Skeletal muscle tissue (tissue), 4 donors: Measurements from ENCODE around the gene ZNF695. TPM values are rescaled to one million over a fixed set of nuclear protein-coding genes. Genes with fewer than 3 reads are reported as not detected.

Source experiments
- H3K27ac ChIP-seq: one replicate; pipeline ENCODE4 v1.7.0; 2013; ENCODE audit warnings: mild to moderate bottlenecking, low read depth, low read length, inconsistent platforms
- H3K27me3 ChIP-seq, 3 donors: one replicate each; pipeline ENCODE4 v1.7.0; 2013; ENCODE audit warnings: low read length in 3 of 3; ENCODE audit not compliant: control insufficient read depth in 3 of 3, insufficient read depth in 3 of 3
- H3K36me3 ChIP-seq, 3 donors: one replicate each; pipeline ENCODE4 v1.7.0; 2013; ENCODE audit warnings: low read length in 3 of 3; ENCODE audit not compliant: control insufficient read depth in 3 of 3, insufficient read depth in 3 of 3
- H3K4me1 ChIP-seq, 3 donors: one replicate each; pipeline ENCODE4 v1.7.0; 2013; ENCODE audit warnings: low read length in 3 of 3, mild to moderate bottlenecking in 3 of 3; ENCODE audit not compliant: control insufficient read depth in 3 of 3, insufficient read depth in 3 of 3
- H3K4me3 ChIP-seq, 3 donors: one replicate each; pipeline ENCODE4 v1.7.0; 2013; ENCODE audit warnings: low read length in 3 of 3
- H3K9ac ChIP-seq, 3 donors: one replicate each; pipeline ENCODE4 v1.7.0; 2013; ENCODE audit warnings: low read length in 3 of 3, mild to moderate bottlenecking in 3 of 3, moderate library complexity in 2 of 3, low read depth in 1 of 3
- H3K9me3 ChIP-seq, 3 donors: one replicate each; pipeline ENCODE4 v1.7.0; 2013; ENCODE audit warnings: low read length in 3 of 3; ENCODE audit not compliant: control insufficient read depth in 3 of 3
- total RNA-seq: library from RNA; depleted of rRNA; stranded (reverse); fragments of >200 nt; gene quantifications from one replicate; pipeline ENCODE4 v1.2.3, GENCODE V29; 2014
- donor health status: Osteomylitis.

ZNF695 gene
- total RNA-seq, 1 donor from 2014 or later: 0.52 TPM

DNA sequence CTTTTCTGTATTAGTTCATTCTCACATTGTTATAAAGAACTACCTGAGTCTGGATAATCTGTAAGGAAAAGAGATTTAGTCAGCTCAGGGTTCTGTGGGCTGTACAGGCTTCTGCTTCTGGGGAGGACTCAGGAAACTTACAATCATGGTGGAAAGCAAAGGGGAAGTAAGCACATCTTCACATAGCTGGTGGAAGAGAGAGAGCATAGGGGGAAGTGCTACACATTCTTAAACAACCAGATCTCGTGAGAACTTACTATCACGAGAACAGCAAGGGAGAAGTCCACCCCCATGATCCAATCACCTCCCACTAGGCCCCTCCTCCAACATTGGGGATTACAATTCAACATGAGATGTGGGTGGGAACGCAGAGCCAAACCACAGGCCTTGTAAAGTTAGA, 38.2 kb downstream of the ZNF695 start:
- no peak overlapping the region for H3K4me3 ChIP-seq
- H3K36me3 ChIP-seq: no peaks in the 10 kb centered on the region
- H3K4me1 ChIP-seq: no peaks in the 10 kb centered on the region
- H3K9me3 ChIP-seq: no peaks in the 10 kb centered on the region
- no peaks in the 10 kb centered on the region for H3K27me3 ChIP-seq
- H3K9ac ChIP-seq: no peak overlapping the region
- no peak overlapping the region for H3K27ac ChIP-seq

- Histone ChIP-seq H3K9me3 (no peaks in the 10 kb centered on the region), H3K27me3 (no peaks in the 10 kb centered on the region), H3K4me1 (no peaks in the 10 kb centered on the region), H3K27ac (no peak overlapping the region), H3K36me3 (no peaks in the 10 kb centered on the region), H3K4me3 (no peak overlapping the region), H3K9ac (no peak overlapping the region)
Observed at GRCh38 chr1:246966502-246966901, 41.4 kb downstream of the ZNF695 start.

DNA sequence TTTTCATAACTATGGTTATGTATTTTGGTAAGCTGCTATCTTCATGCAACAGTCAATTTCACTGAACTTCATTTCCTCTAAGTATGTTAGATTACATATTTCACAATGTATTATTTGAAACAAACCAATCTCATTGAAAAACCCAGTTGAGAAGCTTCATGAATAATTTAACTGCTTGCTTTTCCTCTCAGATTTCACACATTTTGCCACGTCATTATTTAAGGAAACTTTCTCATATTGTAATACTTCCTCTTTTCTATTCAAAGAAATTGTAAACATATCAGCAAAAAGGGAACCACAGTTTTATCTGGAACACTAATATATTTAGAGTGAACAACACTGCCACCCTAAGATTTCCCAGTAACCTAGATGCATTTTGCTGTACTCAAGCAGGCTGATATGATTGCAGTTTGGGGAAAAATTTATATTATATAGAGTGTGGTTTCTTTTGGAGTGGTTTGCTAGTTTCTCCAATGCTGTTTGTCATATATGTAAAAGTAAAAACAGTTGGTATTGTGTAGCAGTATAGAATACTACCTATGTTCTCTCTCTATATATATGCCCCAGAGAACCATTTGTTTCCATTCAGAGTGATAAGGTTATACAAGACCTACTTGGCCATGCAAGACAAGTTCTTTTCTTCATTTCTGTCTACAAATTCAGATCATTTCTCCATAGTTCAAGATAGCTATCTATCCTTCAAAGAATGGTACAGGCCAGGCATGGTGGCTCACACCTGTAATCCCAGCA, 47.7 kb downstream of the ZNF695 start:
- H3K27ac ChIP-seq: no peak overlapping the region
- H3K9ac ChIP-seq: no peak overlapping the region
- no peaks in the 10 kb centered on the region for H3K36me3 ChIP-seq
- H3K4me1 ChIP-seq: no peaks in the 10 kb centered on the region
- no peaks in the 10 kb centered on the region for H3K27me3 ChIP-seq
- no peaks in the 10 kb centered on the region for H3K9me3 ChIP-seq
- no peak overlapping the region for H3K4me3 ChIP-seq

DNA sequence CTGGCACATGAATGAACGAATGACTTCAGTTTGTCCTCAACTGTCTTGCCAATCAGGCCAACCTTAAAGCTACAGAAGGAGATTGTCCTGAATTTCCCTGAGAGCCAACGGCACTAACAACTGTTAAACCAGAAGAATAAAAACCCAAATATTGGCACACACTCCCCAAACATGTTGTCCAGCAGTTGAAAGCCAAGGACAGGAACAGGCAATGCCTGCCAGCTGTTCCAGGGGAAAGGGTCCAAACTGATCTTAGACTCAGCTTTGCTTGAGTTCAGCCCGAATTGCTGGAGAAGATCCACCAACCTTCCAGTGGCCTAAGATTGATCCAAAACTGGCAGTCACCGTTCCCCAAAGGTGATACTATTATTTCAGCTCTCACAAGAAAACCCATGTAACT, 53.7 kb downstream of the ZNF695 start:
- H3K9ac ChIP-seq: no peak overlapping the region
- no peak overlapping the region for H3K27ac ChIP-seq
- H3K9me3 ChIP-seq: no peaks in the 10 kb centered on the region
- H3K4me1 ChIP-seq: no peaks in the 10 kb centered on the region
- H3K27me3 ChIP-seq: no peaks in the 10 kb centered on the region
- no peaks in the 10 kb centered on the region for H3K36me3 ChIP-seq
- H3K4me3 ChIP-seq: no peak overlapping the region

- no peaks in the 10 kb centered on the region for H3K36me3 ChIP-seq
- no peak overlapping the region for H3K4me3 ChIP-seq
- H3K27ac ChIP-seq: no peak overlapping the region
- peaks cover 4 to 7% (median 5%) of the 10 kb centered on the region in 3 donors for H3K4me1 ChIP-seq
- H3K9me3 ChIP-seq: no peaks in the 10 kb centered on the region
- H3K9ac ChIP-seq: no peak overlapping the region
- H3K27me3 ChIP-seq: no peaks in the 10 kb centered on the region
Observed at GRCh38 chr1:246951413-246951812, 56.4 kb downstream of the ZNF695 start.

DNA sequence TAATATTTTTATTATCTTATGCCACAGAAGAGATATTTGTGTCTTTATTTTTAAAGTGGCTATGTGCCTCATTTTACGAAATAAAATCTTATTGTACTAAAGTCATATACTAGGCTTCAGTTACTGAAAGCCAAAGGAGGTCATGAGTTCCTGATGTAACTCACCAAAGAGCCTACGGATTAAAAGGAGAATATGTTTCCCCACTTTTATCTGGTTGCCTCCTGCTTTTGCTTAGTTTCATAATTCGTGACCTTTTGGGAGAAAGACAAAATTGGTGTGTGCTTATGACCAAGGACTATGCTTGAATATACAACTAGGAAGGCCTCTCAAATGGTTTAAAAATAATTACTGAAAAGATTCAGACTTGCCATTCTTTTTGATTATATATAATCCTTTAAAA, 57.9 kb downstream of the ZNF695 start:
- no peak overlapping the region for H3K27ac ChIP-seq
- no peaks in the 10 kb centered on the region for H3K27me3 ChIP-seq
- no peaks in the 10 kb centered on the region for H3K9me3 ChIP-seq
- no peaks in the 10 kb centered on the region for H3K36me3 ChIP-seq
- peaks cover 4 to 7% (median 5%) of the 10 kb centered on the region in 3 donors for H3K4me1 ChIP-seq
- no peak overlapping the region for H3K4me3 ChIP-seq
- no peak overlapping the region for H3K9ac ChIP-seq

DNA sequence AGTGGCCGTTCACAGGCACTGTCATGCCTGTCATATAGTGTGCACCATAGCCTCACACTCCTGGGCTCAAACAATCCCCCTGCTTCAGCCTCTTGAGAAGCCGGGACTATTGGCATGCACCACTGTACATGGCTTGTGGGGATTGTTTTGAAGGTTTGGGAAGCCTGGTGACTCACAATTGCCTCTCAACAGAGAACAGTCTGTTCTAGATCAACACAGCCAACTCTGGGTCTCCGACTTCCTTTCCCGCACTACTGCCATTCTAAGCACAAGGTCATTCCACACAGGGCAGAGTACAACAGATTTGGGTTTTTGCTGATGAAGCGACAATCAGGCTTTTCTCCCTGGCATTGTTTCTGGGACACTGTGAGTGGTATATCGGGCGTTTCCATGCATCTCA, 60.6 kb downstream of the ZNF695 start:
- Histone ChIP-seq H3K27me3 (no peaks in the 10 kb centered on the region), H3K27ac (no peak overlapping the region), H3K9ac (no peak overlapping the region)

GRCh38 chr1:246946366-246946765, 61.5 kb downstream of the ZNF695 start:
- Histone ChIP-seq H3K36me3 (no peaks in the 10 kb centered on the region), H3K9ac (no peak overlapping the region), H3K4me3 (no peak overlapping the region), H3K9me3 (no peaks in the 10 kb centered on the region), H3K27me3 (no peaks in the 10 kb centered on the region), H3K27ac (no peak overlapping the region), H3K4me1 (peaks cover 4 to 7% (median 5%) of the 10 kb centered on the region in 3 donors)

More for the DNA sequence above, 60.6 kb downstream of the ZNF695 start:
- Histone ChIP-seq H3K9me3 (no peaks in the 10 kb centered on the region), H3K4me3 (peak overlapping the region in 2 of 3 donors; percentile 8 to 24), H3K36me3 (no peaks in the 10 kb centered on the region), H3K4me1 (peaks cover 4 to 7% (median 5%) of the 10 kb centered on the region in 3 donors)

Other genes with a start within 250 kb of the ZNF695 start
- 19.3 TPM for gene AHCTF1, start 76.1 kb downstream of the ZNF695 start, total RNA-seq
- gene ZNF670, start 70.8 kb upstream of the ZNF695 start, total RNA-seq: 3.7 TPM
- 11.0 TPM for gene ZNF669, start 96.3 kb upstream of the ZNF695 start, total RNA-seq
- 147 TPM for gene ZNF124, start 164.0 kb upstream of the ZNF695 start, total RNA-seq
- gene VN1R5, start 248.0 kb upstream of the ZNF695 start, total RNA-seq: not detected